ENCODE measurements around the gene ZNF626.
"Not testable (repeated sequence)": the region's sequence is repeated elsewhere in the genome, so short reads cannot be mapped to it uniquely, and the experiment has no call there.

ZNF626 gene

DNA sequence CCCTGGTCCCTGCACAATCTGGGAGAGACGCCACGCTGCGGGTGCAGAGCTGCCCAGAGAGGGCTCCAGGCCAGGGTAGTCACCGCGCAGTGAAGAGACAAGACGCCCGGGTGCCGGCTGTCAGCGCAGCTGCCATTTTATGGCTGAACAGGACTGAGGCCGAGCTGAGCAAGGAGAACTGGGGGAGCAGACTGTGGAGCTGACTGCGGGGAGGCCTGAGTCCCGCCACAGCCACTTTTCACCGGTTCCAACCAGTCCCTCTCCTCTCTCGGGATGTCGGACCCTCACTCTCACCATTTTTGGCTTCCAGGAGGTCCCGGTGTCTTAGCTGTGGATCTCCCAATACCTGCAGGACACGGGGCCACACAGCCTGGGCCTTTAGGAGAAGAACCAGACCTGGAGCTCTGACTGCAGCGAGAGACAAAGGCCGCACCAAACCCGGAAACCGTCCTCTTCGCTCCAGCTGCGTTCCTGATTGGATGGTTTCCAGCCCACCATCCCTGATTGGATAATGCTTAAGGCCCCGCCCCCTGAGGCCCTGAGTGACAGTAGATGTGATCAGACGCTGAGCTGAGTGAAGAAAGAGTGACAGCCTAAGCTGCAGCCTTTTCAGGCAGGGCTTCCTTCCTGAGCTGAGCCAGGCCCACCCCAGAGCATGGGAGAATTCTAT is at the start of gene ZNF626:
TSS of gene ZNF626 (minus strand) at position 422 of the 670 bp plus-strand sequence. CDS start at position 297, 125 bp downstream.
- peak; percentile 92 for DNase-seq (ENCODE audit: low spot score)

GRCh38 chr19:20669263-20669662 is 7.9 kb upstream of the ZNF626 start:
- DNase-seq (ENCODE audit: low spot score), result no peak

DNA sequence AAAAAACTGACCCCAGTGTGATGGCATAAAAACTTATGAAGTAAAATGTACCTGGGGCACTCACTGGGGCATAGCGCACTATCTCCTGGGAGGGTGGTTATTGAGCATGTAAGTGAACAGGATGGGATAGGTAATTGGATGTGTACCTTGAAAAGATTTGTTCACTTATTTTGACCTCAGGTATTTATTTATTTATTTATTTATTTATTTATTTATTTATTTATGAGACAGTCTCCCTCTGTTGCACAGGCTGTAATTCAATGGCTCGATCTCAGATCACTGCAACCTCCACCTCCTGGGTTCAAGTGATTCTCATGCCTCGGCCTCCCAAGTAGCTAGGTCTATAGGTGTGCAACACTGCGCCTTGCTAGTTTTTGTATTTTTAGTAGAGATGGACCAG is 5.9 kb upstream of the ZNF626 start:
- no peak for DNase-seq (ENCODE audit: low spot score)

DNA sequence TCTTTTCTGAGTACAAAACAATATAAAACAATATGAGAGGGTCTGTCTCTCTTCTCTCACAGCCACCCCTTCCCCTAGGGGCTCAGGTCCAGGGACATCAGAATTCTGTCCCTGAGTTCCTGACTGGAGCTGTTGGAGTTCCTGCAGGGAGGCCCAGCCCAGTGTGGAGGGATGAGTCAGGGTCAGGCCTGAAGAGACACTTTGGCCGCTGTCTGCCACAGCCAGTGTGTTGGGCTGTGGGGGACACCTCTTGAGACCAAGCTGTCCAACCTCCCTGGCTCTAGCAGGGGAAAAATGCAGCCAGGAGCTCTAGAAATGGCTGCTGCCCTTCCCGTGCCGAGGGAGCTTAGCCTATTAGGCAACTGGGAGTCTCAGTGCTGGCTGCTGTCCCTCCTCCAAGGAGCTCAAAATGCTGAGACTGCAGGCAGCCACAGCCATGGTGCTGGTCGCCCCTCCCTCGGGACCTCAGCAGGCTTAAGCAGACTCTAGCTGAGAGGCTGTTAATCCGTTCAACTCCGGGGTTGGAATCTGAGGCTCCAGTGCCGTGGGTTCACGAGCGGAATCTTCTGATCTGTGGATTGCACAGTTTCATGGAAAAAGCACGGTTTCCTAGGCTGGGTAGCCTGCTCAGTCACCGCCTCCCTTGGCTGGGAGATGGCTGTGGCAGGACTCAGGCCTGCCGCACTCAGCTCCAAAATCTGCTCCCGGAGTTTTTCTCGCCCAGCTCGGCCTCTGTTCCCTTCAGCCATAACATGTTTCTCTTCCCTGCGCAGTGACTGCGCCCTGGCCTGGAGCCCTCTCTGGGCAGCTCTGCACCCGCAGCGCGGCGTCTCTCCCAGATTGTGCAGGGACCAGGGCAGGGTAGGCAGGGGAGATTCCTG is 3.8 kb upstream of the ZNF626 start:
- peak; percentile 3 for DNase-seq (ENCODE audit: low spot score)

DNA sequence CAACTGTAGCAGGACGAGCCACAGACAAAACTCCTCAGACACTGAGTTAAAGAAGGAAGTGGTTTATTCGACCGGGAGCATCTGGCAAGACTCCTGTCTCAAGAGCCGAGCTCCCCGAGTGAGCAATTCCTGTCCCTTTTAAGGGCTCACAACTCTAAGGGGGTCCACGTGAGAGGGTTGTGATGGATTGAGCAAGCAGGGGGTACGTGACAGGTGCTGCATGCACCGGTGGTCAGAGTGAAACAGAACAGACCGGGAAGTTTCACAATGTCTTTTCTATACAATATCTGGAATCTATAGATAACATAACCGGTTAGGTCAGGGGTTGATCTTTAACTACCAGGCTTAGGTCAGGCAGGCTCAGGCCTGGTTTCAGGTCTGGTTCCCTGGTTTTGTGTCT is 3.1 kb upstream of the ZNF626 start:
- not testable (repeated sequence) for DNase-seq (ENCODE audit: low spot score)

- DNase-seq (ENCODE audit: low spot score), result no peak
Measured at GRCh38 chr19:20662421-20663105, 1.2 kb upstream of the ZNF626 start.

DNA sequence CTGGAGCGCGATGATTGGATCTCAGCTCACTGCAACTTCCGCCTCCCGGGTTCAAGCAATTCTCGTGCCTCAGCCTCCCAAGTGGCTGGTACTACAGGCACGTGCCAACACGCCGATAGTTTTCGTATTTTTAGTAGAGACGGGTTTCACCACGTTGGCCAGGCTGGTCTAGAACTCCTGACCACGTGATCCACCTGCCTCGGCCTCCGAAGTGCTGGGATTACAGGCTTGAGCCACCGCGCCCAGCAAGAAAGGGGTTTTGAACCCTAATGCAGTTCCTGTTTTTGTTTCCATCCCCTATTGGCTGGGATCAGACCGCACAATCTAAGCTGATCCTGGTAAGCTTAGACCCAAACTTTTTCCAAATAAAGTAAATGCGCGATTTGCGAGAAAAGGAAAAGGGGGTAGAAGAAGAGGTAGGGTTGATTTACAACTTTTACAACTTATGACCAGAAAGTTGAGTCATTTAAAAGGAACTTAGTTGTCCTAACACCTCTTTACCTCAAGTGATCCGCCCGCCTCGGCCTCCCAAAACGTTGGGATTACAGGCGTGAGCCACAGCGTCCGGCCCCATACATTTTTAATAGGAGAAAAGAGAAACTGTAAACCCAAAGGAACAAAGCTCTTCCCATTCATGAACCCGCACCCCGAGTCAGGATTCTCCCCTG is 764 bp downstream of the ZNF626 start:
- no peak for DNase-seq (ENCODE audit: low spot score)

DNA sequence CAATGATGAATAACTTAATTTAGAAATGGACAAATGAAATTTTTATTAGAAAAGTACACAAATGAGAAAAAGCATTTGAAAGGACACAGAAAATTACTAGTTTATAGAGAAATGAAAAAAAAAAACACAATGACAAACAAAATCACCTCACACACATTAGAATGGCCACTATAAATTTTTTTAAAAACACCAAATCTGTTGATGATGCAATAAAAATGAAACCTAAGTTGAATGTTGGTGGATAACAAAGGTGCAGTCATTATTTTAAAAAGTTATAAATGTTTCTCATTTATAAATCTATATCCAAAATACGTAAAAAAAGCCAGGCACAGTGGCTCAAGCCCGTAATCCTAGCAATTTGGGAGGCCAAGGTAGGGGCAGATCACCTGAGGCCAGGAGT is 20.8 kb downstream of the ZNF626 start:
- DNase-seq (ENCODE audit: low spot score), result no peak

GRCh38 chr19:20640023-20640422 is 21.3 kb downstream of the ZNF626 start:
- no peak for DNase-seq (ENCODE audit: low spot score)

DNA sequence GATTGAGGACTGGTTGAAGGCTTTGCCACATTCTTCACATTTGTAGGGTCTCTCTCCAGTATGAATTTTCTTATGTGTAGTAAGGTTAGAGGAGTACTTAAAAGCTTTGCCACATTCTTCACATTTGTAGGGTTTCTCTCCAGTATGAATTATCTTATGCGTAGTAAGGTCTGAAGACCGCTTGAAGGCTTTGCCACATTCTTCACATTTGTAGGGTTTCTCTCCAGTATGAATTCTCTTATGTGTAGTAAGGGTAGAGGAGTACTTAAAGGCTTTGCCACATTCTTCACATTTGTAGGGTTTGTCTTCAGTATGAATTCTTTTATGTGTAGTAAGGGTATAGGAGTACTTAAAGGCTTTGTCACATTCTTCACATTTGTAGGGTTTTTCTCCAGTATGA is 36.8 kb downstream of the ZNF626 start:
- not testable (repeated sequence) for DNase-seq (ENCODE audit: low spot score)

- no peak for DNase-seq (ENCODE audit: low spot score)
Measured at GRCh38 chr19:20616071-20616470, 45.3 kb downstream of the ZNF626 start.

DNA sequence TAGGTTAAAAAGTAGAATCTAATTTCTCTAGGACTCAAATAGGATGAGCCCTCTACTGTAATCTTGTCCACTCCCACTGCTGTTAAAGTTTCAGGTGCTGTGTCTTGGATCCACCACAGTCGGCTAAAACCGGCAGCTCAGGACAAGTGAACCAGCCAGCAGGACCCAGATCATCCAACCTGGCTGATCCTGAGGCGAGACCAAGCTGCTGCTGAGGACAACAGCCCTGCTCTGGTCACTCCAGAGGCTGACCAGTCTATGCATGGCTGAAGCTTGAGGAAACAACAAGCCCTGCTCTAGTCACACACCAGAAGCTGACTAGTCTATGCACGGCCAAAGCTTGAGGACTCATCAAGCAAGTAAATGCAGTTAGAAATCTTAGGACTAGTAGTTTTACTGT is 46.4 kb downstream of the ZNF626 start:
- not testable (repeated sequence) for DNase-seq (ENCODE audit: low spot score)

GRCh38 chr19:20612711-20613316 is 48.6 kb downstream of the ZNF626 start:
- no peak for DNase-seq (ENCODE audit: low spot score)

- no peak for DNase-seq (ENCODE audit: low spot score)
Measured at GRCh38 chr19:20611866-20612265, 49.5 kb downstream of the ZNF626 start.

GRCh38 chr19:20607943-20608342 is 53.4 kb downstream of the ZNF626 start:
- no peak for DNase-seq (ENCODE audit: low spot score)
